Trophoblast cell (in vitro differentiated cells and primary cell): ENCODE measurements around the gene BDKRB2.

ENCODE experiments used
- DNase-seq, 2 donors: peaks; one replicate each; pipeline ENCODE4 v3.0.0-alpha.2; 2016
- H2AFZ ChIP-seq: 2 replicates; pipeline ENCODE4 v1.6.1; 2013; ENCODE audit warnings: low read length, moderate library complexity, mild to moderate bottlenecking; ENCODE audit not compliant: insufficient read depth, poor library complexity
- H2AK5ac ChIP-seq: 2 replicates; pipeline ENCODE4 v1.6.1; 2013; ENCODE audit warnings: mild to moderate bottlenecking, low read length
- H2BK120ac ChIP-seq: 2 replicates; pipeline ENCODE4 v1.6.1; 2013; ENCODE audit warnings: low read length, mild to moderate bottlenecking, moderate library complexity; ENCODE audit not compliant: insufficient read depth, poor library complexity
- H2BK12ac ChIP-seq: 2 replicates; pipeline ENCODE4 v1.6.1; 2013; ENCODE audit warnings: mild to moderate bottlenecking, low read length, moderate library complexity
- H2BK5ac ChIP-seq: 2 replicates; pipeline ENCODE4 v1.6.1; 2013; ENCODE audit warnings: low read length, low read depth, moderate library complexity, mild to moderate bottlenecking; ENCODE audit not compliant: poor library complexity
- H3K14ac ChIP-seq: 2 replicates; pipeline ENCODE4 v1.6.1; 2013; ENCODE audit warnings: mild to moderate bottlenecking, low read length
- H3K18ac ChIP-seq: 2 replicates; pipeline ENCODE4 v1.6.1; 2013; ENCODE audit warnings: mild to moderate bottlenecking, low read length
- H3K23ac ChIP-seq: 2 replicates; pipeline ENCODE4 v1.6.1; 2013; ENCODE audit warnings: low read length
- H3K27ac ChIP-seq: 2 replicates; pipeline ENCODE4 v1.5.1; 2013; ENCODE audit warnings: low read depth, mild to moderate bottlenecking, inconsistent platforms, low read length, moderate library complexity
- H3K27me3 ChIP-seq: 2 replicates; pipeline ENCODE4 v1.6.1; 2013; ENCODE audit warnings: inconsistent platforms, mild to moderate bottlenecking, low read length, moderate library complexity; ENCODE audit not compliant: insufficient read depth
- H3K36me3 ChIP-seq, 2 experiments: 1 replicate in 1 of 2; 2 replicates in 1 of 2; pipeline ENCODE4 v1.6.1; 2013; ENCODE audit warnings: low read length in 2 of 2, mild to moderate bottlenecking in 2 of 2, moderate library complexity in 1 of 2; ENCODE audit not compliant: insufficient read depth in 2 of 2, control insufficient read depth in 1 of 2
- H3K4ac ChIP-seq: 2 replicates; pipeline ENCODE4 v1.6.1; 2013; ENCODE audit warnings: low read depth, mild to moderate bottlenecking, low read length, moderate library complexity
- H3K4me1 ChIP-seq, 2 experiments: 1 replicate in 1 of 2; 2 replicates in 1 of 2; pipeline ENCODE4 v1.6.1; 2013; ENCODE audit warnings: low read length in 2 of 2, mild to moderate bottlenecking in 2 of 2, moderate library complexity in 1 of 2; ENCODE audit not compliant: insufficient read depth in 2 of 2, control insufficient read depth in 1 of 2
- H3K4me2 ChIP-seq: 2 replicates; pipeline ENCODE4 v1.6.1; 2013; ENCODE audit warnings: inconsistent platforms, mild to moderate bottlenecking, low read length, moderate library complexity
- H3K4me3 ChIP-seq: 2 replicates; pipeline ENCODE4 v1.5.1; 2013; ENCODE audit warnings: mild to moderate bottlenecking, low read depth, low read length, inconsistent platforms
- H3K79me1 ChIP-seq: one replicate; pipeline ENCODE4 v1.6.1; 2013; ENCODE audit warnings: low read length
- H3K79me2 ChIP-seq: 2 replicates; pipeline ENCODE4 v1.6.1; 2013; ENCODE audit warnings: low read length, mild to moderate bottlenecking; ENCODE audit not compliant: control insufficient read depth, insufficient read depth, poor library complexity
- H3K9ac ChIP-seq: 2 replicates; pipeline ENCODE4 v1.6.1; 2013; ENCODE audit warnings: mild to moderate bottlenecking, low read length
- H3K9me3 ChIP-seq: 2 replicates; pipeline ENCODE4 v1.6.1; 2013; ENCODE audit warnings: low read depth, mild to moderate bottlenecking, control low read depth, inconsistent platforms, low read length; ENCODE audit not compliant: insufficient read depth
- H4K12ac ChIP-seq: 2 replicates; pipeline ENCODE4 v1.6.1; 2013; ENCODE audit warnings: low read depth, mild to moderate bottlenecking, low read length, moderate library complexity
- H4K8ac ChIP-seq: 2 replicates; pipeline ENCODE4 v1.6.1; 2013; ENCODE audit warnings: low read depth, mild to moderate bottlenecking, low read length, moderate library complexity
- H4K91ac ChIP-seq: one replicate; pipeline ENCODE4 v1.6.1; 2013; ENCODE audit warnings: low read depth, mild to moderate bottlenecking, low read length, moderate library complexity
- WGBS: extraction: QIAGEN DNeasy Blood & Tissue Kit; methylation state at CpG from one replicate; pipeline ENCODE4 v1.1.7; 2013; ENCODE audit warnings: missing lambda C conversion rate; ENCODE audit not compliant: insufficient read length, insufficient coverage; ENCODE audit errors: extremely low coverage; 5-methylcytosine and 5-hydroxymethylcytosine counted together

The BDKRB2 gene

DNA sequence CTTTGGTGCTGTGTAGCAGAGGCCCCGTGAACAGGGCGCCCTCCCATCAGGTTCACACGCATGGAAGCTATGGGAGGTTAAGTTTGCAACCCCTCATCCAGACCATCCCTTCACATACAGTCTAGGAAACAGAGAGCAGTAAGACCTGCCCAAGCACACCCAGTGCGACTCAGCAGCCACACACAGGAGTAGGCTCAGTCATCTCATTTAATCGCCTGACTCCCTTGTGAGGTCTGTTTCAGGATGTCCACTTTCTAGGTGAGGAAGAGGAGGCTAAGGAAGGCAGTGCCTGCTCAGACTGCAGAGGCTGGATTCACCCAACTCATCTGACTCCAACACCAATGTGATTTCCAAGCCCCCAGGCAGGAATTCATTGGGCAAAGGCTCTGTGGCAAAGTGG, 63.3 kb downstream of the BDKRB2 start:
- no peak overlapping the region for H3K23ac ChIP-seq
- DNase-seq, result no peak
- peaks cover 49% of the 10 kb centered on the region for H3K79me1 ChIP-seq
- H2BK120ac ChIP-seq, result peak overlapping the region; percentile 70
- peak overlapping the region; percentile 72 for H2AK5ac ChIP-seq
- no peak overlapping the region for H3K4me3 ChIP-seq
- H4K12ac ChIP-seq, result no peak overlapping the region
- no CpG with 5 or more reads among the region's 5 CpGs for WGBS
- no peaks in the 10 kb centered on the region for H3K9me3 ChIP-seq
- H4K91ac ChIP-seq, result peak overlapping the region; percentile 96
- H3K18ac ChIP-seq, result peak overlapping the region; percentile 73
- H4K8ac ChIP-seq, result peak overlapping the region; percentile 48
- peak overlapping the region; percentile 15 for H2BK5ac ChIP-seq
- H3K9ac ChIP-seq, result no peak overlapping the region
- peaks cover 5% of the 10 kb centered on the region for H3K79me2 ChIP-seq
- peaks cover 25 to 32% of the 10 kb centered on the region in 2 experiments for H3K4me1 ChIP-seq
- peak overlapping the region; percentile 73 for H3K14ac ChIP-seq
- no peak overlapping the region for H3K4ac ChIP-seq
- H2BK12ac ChIP-seq, result peak overlapping the region; percentile 91
- H3K4me2 ChIP-seq, result no peak overlapping the region
- H3K27ac ChIP-seq, result peak overlapping the region; percentile 40
- no peaks in the 10 kb centered on the region for H3K27me3 ChIP-seq
- H2AFZ ChIP-seq, result no peak overlapping the region
- peaks cover 0 to 3% of the 10 kb centered on the region in 2 experiments for H3K36me3 ChIP-seq

DNA sequence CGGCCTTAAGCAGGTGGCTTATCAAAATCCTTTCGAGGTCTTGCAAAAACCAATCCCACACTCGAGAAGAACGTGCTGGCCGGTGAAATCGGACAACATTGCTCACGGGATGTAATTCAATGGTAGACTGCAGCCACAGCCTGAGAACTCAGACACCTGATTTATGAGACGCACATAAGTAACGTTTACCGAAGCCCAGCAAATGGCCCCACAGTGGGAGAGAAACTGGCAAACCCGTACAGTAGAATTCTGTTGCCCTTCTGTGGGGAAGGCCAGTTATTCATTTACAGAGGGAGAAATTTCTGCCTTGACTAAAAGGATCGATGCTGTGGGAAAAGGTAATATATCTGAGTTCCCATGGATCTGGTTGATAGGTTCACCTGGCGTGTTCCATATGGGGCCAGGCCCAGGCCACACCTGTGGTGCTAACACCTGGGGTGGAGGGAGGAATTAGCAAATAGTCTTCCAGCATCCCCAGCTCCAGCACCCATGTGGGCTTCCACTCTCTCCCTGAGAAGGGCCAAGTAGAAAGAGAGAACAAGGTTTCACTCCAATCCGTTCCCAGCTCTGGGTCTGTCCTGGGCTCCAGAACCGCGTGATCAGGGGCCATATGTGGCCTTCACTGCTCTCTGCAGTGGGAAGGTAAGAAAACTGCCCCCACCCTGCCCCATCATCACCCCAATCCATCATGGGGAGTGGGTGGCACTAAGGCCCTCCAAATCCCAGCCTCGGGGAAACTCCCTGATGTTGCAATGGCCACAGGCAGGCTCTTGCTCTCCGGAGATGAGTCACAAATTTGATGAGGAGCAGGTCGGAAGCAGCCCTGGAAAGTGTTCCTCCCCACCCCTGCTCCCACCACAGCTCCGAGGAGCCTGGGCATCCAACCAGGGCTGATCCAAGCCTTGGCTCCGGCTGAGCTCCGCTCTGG, 64.1 kb downstream of the BDKRB2 start:
- Histone ChIP-seq H3K4me3 (no peak overlapping the region), H3K14ac (peak overlapping the region; percentile 72), H2BK120ac (peak overlapping the region; percentile 86), H3K27me3 (no peaks in the 10 kb centered on the region), H3K4me2 (no peak overlapping the region), H2BK12ac (peak overlapping the region; percentile 95), H3K4ac (peak overlapping the region; percentile 73), H2AK5ac (peak overlapping the region; percentile 81), H3K79me2 (peaks cover 5% of the 10 kb centered on the region), H4K8ac (peak overlapping the region; percentile 77), H3K9me3 (no peaks in the 10 kb centered on the region), H3K79me1 (peaks cover 55% of the 10 kb centered on the region), H3K27ac (peak overlapping the region; percentile 37), H4K12ac (no peak overlapping the region), H4K91ac (peak overlapping the region; percentile 96), H3K4me1 (peaks cover 27 to 34% of the 10 kb centered on the region in 2 experiments), H2BK5ac (peak overlapping the region; percentile 95), H3K36me3 (peaks cover 0 to 3% of the 10 kb centered on the region in 2 experiments), H3K23ac (no peak overlapping the region), H2AFZ (no peak overlapping the region), H3K9ac (no peak overlapping the region), H3K18ac (peak overlapping the region; percentile 88)
- WGBS, result no CpG with 5 or more reads among the region's 22 CpGs
- no peak for DNase-seq

DNA sequence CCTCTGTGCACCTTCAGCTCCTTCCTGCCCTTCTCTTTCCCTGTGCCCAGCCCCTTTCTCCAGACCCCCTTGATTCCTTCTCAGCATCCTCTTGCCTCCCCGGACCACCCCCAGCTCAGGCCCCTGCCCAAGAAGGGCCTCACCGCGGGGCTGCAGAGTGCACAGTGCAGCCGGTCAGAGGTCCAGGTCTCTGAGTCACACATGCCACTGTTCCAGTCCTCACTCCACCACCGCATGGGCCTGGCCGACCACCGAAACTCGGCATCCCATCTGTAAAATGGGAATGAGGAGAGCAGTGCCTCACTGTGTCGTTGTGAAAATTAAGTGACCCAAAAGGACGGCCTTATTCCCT, 64.7 kb downstream of the BDKRB2 start:
- Histone ChIP-seq H3K9me3 (no peaks in the 10 kb centered on the region), H4K8ac (peak overlapping the region; percentile 77), H2AK5ac (peak overlapping the region; percentile 81), H3K27me3 (no peaks in the 10 kb centered on the region), H3K4me1 (peaks cover 30 to 37% of the 10 kb centered on the region in 2 experiments), H3K18ac (peak overlapping the region; percentile 88), H4K91ac (peak overlapping the region; percentile 96), H3K4me2 (no peak overlapping the region), H2BK120ac (peak overlapping the region; percentile 86), H3K9ac (no peak overlapping the region), H3K4me3 (no peak overlapping the region), H2AFZ (peak overlapping the region; percentile 39), H3K4ac (peak overlapping the region; percentile 47), H3K27ac (peak overlapping the region; percentile 37), H3K79me1 (peaks cover 58% of the 10 kb centered on the region), H3K14ac (peak overlapping the region; percentile 72), H3K79me2 (peaks cover 6% of the 10 kb centered on the region), H3K23ac (no peak overlapping the region), H3K36me3 (peaks cover 0 to under 1% of the 10 kb centered on the region in 2 experiments), H4K12ac (no peak overlapping the region), H2BK5ac (peak overlapping the region; percentile 95), H2BK12ac (peak overlapping the region; percentile 95)
- no peak for DNase-seq
- WGBS, result no CpG with 5 or more reads among the region's 10 CpGs

DNA sequence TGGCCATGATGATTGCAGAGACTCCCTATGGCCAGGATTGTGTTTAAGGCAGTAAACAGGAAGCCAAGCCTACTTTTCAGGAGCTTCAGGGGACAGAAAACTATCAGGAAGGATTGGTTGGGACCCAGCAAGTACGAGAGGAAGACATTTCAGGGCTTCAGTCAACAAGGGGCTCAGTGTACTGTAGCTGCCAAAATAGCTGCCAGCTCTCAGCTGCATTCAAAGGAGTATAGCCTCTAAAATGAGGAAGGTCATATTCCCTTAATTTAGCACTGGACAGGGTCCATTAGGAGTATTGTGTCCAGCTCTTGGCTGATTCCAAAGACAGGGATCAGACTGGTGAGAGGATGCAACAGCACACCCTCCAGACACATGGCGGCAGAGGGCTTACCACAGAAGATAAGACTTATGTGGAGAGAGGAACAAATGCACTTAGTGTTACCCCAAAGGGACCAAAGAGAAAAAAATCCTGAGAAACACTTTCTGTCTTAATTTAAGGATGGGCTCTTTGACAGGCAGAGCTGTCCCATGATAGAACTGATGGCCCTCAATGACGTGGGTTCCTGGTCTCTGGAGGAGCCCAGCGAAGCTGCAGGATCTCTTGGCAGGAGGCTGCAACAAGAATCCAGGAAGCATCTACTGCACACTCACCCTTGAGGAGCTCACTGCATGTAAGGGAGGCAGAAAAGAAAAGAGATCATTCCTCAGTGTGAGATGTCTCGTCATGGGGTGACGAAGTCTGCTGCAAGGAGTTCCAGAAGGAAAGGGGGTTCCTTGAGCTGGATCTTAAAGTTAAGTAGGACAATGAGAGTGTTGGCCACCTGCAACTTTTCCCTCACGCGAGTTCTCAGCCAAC, 66.2 kb downstream of the BDKRB2 start:
- H3K4ac ChIP-seq, result no peak overlapping the region
- no peaks in the 10 kb centered on the region for H3K27me3 ChIP-seq
- H3K9ac ChIP-seq, result no peak overlapping the region
- peak overlapping the region; percentile 45 for H2BK5ac ChIP-seq
- no peak for DNase-seq
- no peak overlapping the region for H3K4me2 ChIP-seq
- H4K91ac ChIP-seq, result peak overlapping the region; percentile 85
- H2AFZ ChIP-seq, result no peak overlapping the region
- H2AK5ac ChIP-seq, result peak overlapping the region; percentile 81
- H3K4me3 ChIP-seq, result no peak overlapping the region
- no peaks in the 10 kb centered on the region for H3K9me3 ChIP-seq
- H3K79me1 ChIP-seq, result peaks cover 60% of the 10 kb centered on the region
- H2BK12ac ChIP-seq, result peak overlapping the region; percentile 95
- H3K23ac ChIP-seq, result no peak overlapping the region
- peak overlapping the region; percentile 90 for H2BK120ac ChIP-seq
- peaks cover 6% of the 10 kb centered on the region for H3K79me2 ChIP-seq
- no peak overlapping the region for H3K27ac ChIP-seq
- H3K14ac ChIP-seq, result peak overlapping the region; percentile 63
- no peak overlapping the region for H4K12ac ChIP-seq
- H3K4me1 ChIP-seq, result peaks cover 38 to 48% of the 10 kb centered on the region in 2 experiments
- WGBS, result no CpG with 5 or more reads among the region's 8 CpGs
- H3K18ac ChIP-seq, result peak overlapping the region; percentile 33
- H4K8ac ChIP-seq, result peak overlapping the region; percentile 32
- no peaks in the 10 kb centered on the region for H3K36me3 ChIP-seq
